CD4-positive, alpha-beta T cell treated with Interleukin-4 for 4 hours (primary cell): ENCODE results near the gene SLC41A3.
"Not testable (repeated sequence)": the region's sequence is repeated elsewhere in the genome, so short reads cannot be mapped to it uniquely, and the experiment has no call there.

Source experiments
- DNase-seq: peaks from one replicate; pipeline ENCODE4 v3.0.0-alpha.2; 2020

The SLC41A3 gene

GRCh38 chr3:126080970-126081369, 3.0 kb downstream of the SLC41A3 start:
- DNase-seq: no peak

DNA sequence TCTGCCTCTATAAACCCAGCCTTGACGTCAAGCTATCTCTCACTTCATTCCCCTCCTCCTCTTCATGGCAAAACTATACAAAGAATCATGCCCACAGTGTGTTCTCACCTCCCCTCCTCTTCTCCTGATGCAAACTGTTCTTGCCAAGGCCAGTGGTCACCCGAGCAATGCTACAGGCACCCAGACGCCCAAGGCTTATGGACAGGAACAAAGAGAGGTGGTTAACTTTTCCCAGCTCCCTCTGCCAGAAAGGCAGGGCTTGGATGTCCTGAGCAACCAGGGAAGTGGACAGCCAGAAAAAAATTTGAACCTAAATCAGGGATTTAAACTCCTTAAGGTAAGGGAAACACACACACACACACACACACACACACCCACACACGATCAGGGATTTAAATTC, 5.1 kb downstream of the SLC41A3 start:
- no peak for DNase-seq

GRCh38 chr3:126077754-126078153, 6.2 kb downstream of the SLC41A3 start:
- no peak for DNase-seq

DNA sequence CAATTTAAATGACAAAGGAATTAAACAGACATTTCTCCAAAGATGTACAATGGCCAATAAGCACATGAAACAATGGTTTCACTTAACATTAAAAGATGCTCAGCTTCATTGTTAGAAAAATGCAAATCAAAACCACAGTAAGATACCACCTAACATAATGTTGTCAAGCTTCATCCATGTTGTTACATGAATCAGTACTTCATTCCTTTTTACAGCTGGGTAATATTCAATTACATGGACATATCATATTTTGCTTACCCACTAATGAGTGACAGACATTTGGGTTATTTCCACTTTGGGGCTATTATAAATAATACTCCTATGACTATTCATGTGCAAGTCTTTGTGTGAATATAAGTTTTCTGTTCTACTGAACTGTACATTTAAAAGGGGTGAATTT, 7.8 kb downstream of the SLC41A3 start:
- no peak for DNase-seq

DNA sequence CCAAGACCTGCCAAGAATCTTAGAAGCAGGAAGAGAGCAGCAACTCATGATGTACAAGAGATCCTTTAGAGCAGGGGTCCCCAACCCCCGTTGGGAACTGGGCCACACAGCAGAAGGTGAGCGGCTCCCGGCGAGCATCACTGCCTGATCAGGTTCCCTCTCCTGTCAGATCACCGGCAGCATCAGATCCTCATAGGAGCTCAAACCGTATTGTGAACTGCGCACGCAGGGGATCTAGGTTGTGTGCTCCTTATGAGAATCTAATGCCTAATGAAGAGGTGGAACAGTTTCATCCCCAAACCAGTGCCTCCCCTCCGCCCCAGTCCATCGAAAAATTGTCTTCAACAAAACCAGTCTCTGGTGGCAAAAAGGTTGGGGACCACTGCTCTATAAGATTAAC, 13.8 kb downstream of the SLC41A3 start:
- DNase-seq: no peak

DNA sequence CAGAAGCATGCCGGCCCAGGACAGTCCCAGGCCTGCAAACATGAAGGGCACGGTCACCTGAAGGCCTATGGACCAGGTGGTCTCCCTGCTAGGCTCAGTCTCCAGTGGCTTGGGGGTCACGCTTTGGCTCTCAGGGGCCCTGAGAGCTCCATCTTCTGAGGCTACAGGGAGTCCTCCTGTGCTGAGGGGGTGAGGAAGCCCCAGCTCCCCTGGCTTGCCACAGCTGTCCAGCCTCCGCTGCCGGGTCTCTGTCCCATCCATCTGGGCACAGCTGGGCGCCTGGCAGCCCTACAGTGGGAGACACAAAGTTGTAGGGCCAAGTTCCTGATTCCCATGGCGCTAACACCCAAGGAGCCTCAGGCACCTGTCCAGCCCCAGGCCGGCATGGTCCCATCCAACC, 16.0 kb downstream of the SLC41A3 start:
- DNase-seq: no peak

- not testable (repeated sequence) for DNase-seq
Measured at GRCh38 chr3:126066676-126067075, 17.2 kb downstream of the SLC41A3 start.

GRCh38 chr3:126065876-126066275, 18.0 kb downstream of the SLC41A3 start:
- no peak for DNase-seq

DNA sequence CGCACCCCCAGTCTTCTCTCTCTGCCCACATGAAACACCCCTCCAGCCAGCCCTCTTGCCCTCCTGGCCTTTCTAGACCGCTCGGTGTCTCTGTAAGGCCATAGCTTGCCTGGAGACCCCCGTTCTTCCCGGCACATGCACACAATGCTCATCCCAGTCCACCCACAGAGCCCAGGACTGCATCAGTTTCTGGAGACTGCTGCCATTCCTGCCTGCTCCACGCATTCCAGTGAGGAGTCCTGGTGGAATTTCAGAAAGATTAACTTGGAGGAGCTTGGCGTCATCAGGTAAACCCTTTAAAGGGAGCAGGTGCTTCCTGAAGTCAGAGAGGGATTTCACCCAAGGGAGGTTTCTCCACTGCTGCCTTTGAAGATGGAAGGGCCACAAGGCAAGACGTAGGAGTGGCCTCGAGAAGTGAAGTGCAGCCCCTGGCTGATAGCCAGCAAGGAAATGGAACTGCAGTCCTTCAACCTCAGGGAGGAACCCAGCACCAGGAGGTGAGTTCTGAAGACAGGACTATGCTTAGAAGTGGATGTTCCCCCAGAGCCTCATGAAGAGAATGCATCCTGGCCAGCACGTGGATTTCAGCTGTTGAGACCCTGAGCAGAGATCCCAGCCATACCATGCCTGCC, 19.2 kb downstream of the SLC41A3 start:
- DNase-seq: no peak

DNA sequence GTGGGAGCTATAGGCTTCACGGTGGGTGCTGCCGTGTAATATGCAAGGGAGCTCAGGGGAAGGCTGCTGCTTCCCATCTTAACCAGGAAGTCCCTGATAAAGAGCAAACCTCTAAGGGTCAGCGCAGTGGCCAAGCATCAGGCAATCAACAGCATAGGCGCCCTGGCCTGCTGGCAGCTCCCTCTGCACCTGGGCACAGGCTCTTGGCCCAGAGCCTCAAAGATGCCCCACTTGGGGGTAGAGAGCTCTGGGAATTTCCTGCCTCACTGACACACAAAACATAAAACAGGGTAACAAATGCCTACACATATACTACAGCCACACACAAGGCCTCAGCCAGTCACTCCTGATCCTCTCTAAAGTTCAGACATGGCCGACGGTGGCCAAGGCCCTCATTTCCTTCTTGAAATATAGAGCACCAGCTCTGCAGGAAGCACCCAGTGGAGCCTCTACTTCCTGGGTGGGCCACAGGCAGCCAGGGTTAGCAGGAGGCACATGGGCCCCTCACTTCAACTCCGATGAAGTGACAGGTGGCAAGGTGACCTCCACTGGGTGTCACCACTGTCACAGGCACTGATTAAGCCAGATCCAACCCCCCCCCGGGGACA, 20.5 kb downstream of the SLC41A3 start:
- no peak for DNase-seq

DNA sequence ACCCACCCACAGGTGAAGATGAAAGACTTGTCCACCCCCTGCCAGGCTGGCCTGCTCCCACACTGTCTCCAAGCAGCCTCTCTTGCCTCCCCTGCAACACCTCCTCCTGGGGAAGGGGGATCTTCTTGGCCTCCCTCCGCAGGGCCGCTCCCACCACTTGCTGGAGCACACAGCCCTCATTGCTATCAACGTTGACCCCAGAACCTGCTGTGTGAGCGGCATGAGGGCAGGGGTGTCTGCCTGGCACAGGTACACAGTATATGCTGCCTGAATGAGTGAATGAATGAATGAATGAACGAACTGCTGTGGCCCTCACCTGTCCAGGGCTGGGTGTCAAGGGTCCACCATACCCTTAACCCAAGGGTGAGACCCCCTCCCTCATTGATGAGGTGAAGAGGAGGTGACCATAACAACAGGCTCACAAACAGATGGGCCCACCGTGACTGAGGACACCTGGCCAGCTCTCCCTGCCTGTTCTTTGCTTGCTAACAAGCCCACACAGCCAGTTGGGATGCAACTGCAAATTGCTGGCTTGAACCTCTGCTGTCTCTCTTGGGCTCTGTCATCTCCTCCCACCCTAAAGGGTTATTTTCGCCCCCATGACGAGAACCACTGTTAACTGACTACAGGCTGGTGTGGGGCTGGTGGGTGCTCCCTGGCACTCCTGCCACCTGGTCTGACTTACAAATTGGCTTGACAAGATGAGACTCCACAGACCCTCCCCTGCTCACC, 22.5 kb downstream of the SLC41A3 start:
- no peak for DNase-seq

DNA sequence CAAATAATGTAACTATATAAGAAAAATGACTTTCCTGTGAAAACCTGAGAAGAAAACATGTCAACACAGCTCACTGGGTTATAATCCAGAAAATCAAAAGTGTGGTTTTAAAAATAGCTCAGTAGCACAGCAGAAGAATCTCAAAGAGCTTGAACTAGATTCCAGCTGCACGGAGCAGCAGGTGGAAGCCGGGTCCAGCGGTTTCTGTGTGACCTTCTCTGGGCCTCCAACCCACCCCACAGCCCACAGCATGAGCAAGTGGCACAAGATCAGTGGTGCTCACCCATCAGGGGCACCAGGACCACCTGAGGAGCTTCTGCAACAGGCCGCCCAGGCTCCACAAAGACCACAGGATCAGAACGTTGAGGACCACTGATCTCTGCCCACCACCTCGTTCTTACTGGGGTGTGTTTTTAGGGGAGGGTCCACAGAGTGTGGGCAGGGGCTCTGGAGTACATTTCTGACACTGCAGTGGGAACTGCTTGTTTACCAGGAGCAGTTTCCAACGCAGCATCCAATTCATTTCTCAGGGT, 23.2 kb downstream of the SLC41A3 start:
- no peak for DNase-seq

GRCh38 chr3:126058666-126059065, 25.3 kb downstream of the SLC41A3 start:
- DNase-seq: no peak

DNA sequence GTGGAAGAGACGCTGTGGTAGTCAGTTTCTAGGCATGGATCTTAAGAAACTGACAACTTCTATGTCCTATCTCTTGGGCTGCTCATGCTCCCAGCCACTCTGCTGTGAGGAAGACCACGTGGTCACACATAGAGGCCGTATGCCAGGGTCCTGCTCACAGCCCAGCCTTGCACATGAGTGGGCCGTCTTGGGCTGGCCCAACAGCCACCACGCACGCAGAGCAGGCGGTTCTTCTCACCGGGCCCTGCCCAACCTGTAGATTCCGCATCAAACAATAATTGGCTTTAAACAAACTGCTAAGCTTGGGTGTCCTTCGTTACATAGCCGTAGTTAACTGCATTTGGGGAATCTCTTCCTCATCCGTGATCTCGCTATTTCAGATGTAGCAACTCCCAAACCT, 26.0 kb downstream of the SLC41A3 start:
- DNase-seq: no peak

- DNase-seq: no peak
Measured at GRCh38 chr3:126057501-126057819, 26.5 kb downstream of the SLC41A3 start.

DNA sequence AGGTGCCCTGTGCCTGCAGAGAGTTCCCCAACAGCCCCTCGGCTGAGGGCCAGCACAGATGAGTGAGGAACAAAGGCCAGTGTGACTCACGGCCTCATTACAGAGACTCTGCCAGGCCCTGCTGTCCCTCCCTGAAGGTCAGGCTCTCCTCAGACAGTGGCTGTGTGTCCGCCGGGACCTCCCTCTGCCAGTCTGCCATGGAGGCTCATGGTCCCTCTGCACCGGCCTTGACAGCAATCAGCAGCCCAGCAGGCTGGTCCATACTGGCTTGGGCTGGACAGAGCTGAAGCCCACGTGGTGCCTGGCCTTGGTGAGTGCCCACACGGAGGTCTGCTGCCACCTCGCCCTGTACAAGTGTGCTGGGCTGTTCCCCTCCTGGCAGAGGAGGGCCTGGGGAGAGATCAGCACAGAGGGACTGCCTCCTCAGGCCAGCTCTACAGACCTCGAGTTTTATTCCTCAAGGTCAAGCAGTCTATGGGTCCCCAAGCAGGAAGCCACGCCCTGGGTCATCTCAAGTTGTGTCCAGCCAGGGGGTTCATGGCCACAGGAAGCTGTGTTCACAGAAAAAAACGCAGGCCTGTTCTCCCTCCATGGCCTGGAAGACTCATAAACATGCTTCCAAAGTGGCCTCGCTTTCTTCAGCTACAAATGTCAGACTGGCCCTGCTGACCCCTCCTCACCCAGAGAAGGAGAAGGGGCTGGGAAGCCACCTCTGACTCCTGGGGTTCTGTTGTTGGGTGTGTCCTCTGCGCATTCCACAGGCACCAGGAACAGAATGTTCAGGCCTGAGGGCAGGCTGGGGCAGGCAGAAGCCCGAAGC, 27.0 kb downstream of the SLC41A3 start:
- no peak for DNase-seq

GRCh38 chr3:126056088-126056487, 27.8 kb downstream of the SLC41A3 start:
- no peak for DNase-seq

GRCh38 chr3:126054870-126055269, 29.1 kb downstream of the SLC41A3 start:
- no peak for DNase-seq

DNA sequence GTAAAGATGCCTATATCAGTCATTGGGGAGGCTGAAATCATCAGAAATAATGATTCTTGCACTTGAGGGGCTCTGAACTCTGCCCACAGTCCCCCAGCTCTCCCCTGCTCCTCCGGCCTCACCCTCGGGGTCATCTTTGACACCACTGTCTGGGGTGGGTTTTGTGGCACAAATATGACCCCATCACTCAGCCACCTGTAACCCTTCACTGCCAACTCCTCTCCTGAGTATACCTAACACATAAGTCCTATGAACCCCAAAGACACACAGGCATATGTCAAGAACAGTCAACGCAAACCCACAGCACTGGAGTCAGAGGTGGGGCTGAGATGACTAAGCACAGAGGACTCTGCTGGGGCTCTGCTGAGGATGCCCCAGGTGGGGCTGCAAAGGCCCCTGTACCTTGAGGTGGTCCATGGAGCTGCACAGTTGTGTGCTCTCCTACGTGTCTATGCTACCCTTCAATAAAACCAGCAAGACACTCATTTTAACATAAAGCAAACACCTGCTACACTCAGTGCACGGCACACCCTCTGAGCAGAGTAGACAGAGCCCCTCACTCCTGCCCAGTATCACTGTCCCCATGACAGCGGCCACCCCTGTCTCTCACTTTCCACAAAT, 29.9 kb downstream of the SLC41A3 start:
- no peak for DNase-seq

DNA sequence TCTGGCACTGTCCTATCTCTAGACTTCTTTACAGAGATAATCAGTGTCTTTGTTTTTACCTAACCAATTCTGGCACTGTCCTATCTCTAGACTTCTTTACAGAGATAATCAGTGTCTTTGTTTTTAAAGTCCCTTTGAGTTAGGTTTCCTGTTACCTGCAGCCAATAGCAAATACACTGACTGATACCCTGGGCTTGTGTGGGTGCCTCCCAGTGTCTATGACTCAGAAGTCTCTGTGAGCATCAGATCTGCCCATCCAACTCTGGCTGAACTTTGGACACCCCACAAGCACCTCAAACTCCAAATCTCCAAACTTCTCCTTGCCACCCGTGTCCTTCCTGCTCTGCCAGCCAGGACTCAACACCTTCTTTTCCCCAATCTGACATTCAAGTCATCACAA, 30.4 kb downstream of the SLC41A3 start:
- DNase-seq: no peak

- no peak for DNase-seq
Measured at GRCh38 chr3:126052196-126053058, 31.5 kb downstream of the SLC41A3 start.

- no peak for DNase-seq
Measured at GRCh38 chr3:126051741-126052140, 32.2 kb downstream of the SLC41A3 start.
